Epithelial cell of proximal tubule (primary cell): ENCODE results near the gene CC2D1B. TPM values are rescaled to one million over a fixed set of nuclear protein-coding genes. Genes with fewer than 3 reads are reported as not detected.

Experiments
- DNase-seq: peaks from one replicate; pipeline ENCODE4 v3.0.0-alpha.2; 2011; ENCODE audit warnings: low read depth
- H3K4me3 ChIP-seq: 2 replicates; pipeline ENCODE4 v1.5.1; 2011; ENCODE audit warnings: low read depth, mild to moderate bottlenecking, low read length
- total RNA-seq: library from RNA; depleted of rRNA; stranded (reverse); fragments of >200 nt; gene quantifications from 2 replicates; pipeline ENCODE4 v1.2.3, GENCODE V29; 2015
- TF ChIP-seq, protein P1 (sequence below): conservative IDR thresholded peaks from 2 replicates; pipeline ENCODE4 v1.5.1; 2012; ENCODE audit warnings: low read depth, mild to moderate bottlenecking, low read length

The CC2D1B gene
- total RNA-seq, 1 donor from 2014 or later = 32.5 TPM

DNA sequence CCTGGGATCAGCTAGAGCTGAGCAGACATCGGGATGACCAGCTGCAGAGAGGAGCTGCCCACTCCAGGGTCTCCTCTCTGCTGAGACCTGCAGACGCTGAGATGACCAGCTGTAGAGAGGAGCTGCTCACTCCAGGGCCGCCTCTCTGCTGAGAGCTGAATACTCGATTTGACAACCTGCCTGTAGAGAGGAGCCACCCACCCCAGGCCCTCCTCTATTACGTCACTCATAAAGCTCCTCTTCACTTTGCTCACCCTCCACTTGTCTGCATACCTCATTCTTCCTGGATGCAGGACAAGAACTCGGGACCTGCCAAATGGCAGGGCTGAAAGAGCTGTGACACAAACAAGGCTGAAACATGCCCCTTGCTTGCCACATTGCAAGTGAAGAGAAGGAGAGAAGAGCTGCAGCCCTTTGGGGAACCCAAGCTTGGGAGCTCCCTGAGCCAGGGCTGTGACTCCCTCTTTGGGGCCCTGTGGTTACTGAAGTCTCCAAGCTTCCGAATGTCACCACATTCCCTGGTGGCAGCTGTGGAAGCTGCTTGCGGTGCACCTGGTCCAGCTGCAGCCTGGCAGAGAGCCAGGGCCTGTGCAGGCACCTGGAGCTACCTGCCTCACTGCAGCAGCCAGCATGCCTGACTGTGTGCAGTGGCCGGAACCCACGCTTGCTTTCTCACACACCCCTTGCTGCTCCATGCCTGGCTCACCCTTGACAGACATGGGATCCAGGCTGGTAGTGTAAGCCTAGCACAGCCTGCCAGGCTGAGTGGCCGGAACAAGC, 59.6 kb downstream of the CC2D1B start:
- no peak overlapping the region for H3K4me3 ChIP-seq
- DNase-seq = no peak
- TF ChIP-seq, protein P1, sequence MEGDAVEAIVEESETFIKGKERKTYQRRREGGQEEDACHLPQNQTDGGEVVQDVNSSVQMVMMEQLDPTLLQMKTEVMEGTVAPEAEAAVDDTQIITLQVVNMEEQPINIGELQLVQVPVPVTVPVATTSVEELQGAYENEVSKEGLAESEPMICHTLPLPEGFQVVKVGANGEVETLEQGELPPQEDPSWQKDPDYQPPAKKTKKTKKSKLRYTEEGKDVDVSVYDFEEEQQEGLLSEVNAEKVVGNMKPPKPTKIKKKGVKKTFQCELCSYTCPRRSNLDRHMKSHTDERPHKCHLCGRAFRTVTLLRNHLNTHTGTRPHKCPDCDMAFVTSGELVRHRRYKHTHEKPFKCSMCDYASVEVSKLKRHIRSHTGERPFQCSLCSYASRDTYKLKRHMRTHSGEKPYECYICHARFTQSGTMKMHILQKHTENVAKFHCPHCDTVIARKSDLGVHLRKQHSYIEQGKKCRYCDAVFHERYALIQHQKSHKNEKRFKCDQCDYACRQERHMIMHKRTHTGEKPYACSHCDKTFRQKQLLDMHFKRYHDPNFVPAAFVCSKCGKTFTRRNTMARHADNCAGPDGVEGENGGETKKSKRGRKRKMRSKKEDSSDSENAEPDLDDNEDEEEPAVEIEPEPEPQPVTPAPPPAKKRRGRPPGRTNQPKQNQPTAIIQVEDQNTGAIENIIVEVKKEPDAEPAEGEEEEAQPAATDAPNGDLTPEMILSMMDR = no peak

GRCh38 chr1:52305417-52306226, 60.4 kb downstream of the CC2D1B start:
- H3K4me3 ChIP-seq = no peak overlapping the region
- DNase-seq = no peak

More at GRCh38 chr1:52305417-52306226, 60.4 kb downstream of the CC2D1B start:
- TF ChIP-seq, protein P1 = no peak

Other genes with a start within 250 kb of the CC2D1B start
- gene ZFYVE9, start 224.1 kb downstream of the CC2D1B start, total RNA-seq = 9.8 and 17.6 TPM in 2 replicates
- 13.0 and 30.1 TPM in 2 replicates for gene ORC1, start 38.2 kb upstream of the CC2D1B start, total RNA-seq
- gene PRPF38A, start 38.4 kb upstream of the CC2D1B start, total RNA-seq = 14.0 and 16.3 TPM in 2 replicates
- 17.5 and 18.7 TPM in 2 replicates for gene TUT4, start 186.9 kb upstream of the CC2D1B start, total RNA-seq
- gene GPX7, start 236.2 kb upstream of the CC2D1B start, total RNA-seq = 35.1 and 39.8 TPM in 2 replicates